Mucosa of rectum (tissue), 2 donors: ENCODE data around the gene IL22.

ENCODE experiments used
- H3K27ac ChIP-seq, 2 donors: one replicate each; pipeline ENCODE4 v1.7.0; 2013; ENCODE audit warnings: inconsistent platforms in 2 of 2, low read depth in 2 of 2, low read length in 2 of 2
- H3K27me3 ChIP-seq, 2 donors: one replicate each; pipeline ENCODE4 v1.7.0; 2013; ENCODE audit warnings: low read length in 2 of 2; ENCODE audit not compliant: control insufficient read depth in 2 of 2, insufficient read depth in 2 of 2
- H3K36me3 ChIP-seq, 2 donors: one replicate each; pipeline ENCODE4 v1.7.0; 2013; ENCODE audit warnings: low read length in 2 of 2; ENCODE audit not compliant: control insufficient read depth in 2 of 2, insufficient read depth in 2 of 2
- H3K4me1 ChIP-seq, 2 donors: one replicate each; pipeline ENCODE4 v1.7.0; 2013; ENCODE audit warnings: low read length in 2 of 2, mild to moderate bottlenecking in 1 of 2; ENCODE audit not compliant: control insufficient read depth in 2 of 2, insufficient read depth in 2 of 2
- H3K4me3 ChIP-seq, 2 donors: one replicate each; pipeline ENCODE4 v1.7.0; 2013; ENCODE audit warnings: low read length in 2 of 2
- H3K9ac ChIP-seq, 2 donors: one replicate each; pipeline ENCODE4 v1.7.0; 2013; ENCODE audit warnings: low read length in 2 of 2, low read depth in 1 of 2, mild to moderate bottlenecking in 1 of 2
- H3K9me3 ChIP-seq, 2 donors: one replicate each; pipeline ENCODE4 v1.7.0; 2013; ENCODE audit warnings: low read length in 2 of 2; ENCODE audit not compliant: control insufficient read depth in 2 of 2
- donor health status: healthy.
- donor health status: Normal muscosa, but diverticular disease.

Gene IL22

GRCh38 chr12:68281322-68282077 is 28.1 kb upstream of the IL22 start:
- Histone ChIP-seq H3K4me1 (no peaks in the 10 kb centered on the region), H3K36me3 (no peaks in the 10 kb centered on the region), H3K9me3 (no peaks in the 10 kb centered on the region), H3K9ac (no peak overlapping the region), H3K27me3 (no peaks in the 10 kb centered on the region), H3K4me3 (no peak overlapping the region), H3K27ac (no peak overlapping the region)

- Histone ChIP-seq H3K36me3 (no peaks in the 10 kb centered on the region), H3K27me3 (no peaks in the 10 kb centered on the region), H3K27ac (no peak overlapping the region), H3K4me1 (no peaks in the 10 kb centered on the region), H3K9me3 (no peaks in the 10 kb centered on the region), H3K9ac (no peak overlapping the region), H3K4me3 (no peak overlapping the region)
These were observed 26.8 kb upstream of the IL22 start for GRCh38 chr12:68280240-68280639.

- Histone ChIP-seq H3K4me1 (no peaks in the 10 kb centered on the region), H3K9ac (no peak overlapping the region), H3K36me3 (no peaks in the 10 kb centered on the region), H3K9me3 (no peaks in the 10 kb centered on the region), H3K4me3 (no peak overlapping the region), H3K27me3 (no peaks in the 10 kb centered on the region), H3K27ac (no peak overlapping the region)
These were observed 26.0 kb upstream of the IL22 start for GRCh38 chr12:68279227-68280054.

- no peak overlapping the region for H3K27ac ChIP-seq
- no peaks in the 10 kb centered on the region for H3K36me3 ChIP-seq
- no peaks in the 10 kb centered on the region for H3K27me3 ChIP-seq
- no peak overlapping the region for H3K4me3 ChIP-seq
- no peaks in the 10 kb centered on the region for H3K4me1 ChIP-seq
- no peak overlapping the region for H3K9ac ChIP-seq
- no peaks in the 10 kb centered on the region for H3K9me3 ChIP-seq
These were observed 23.1 kb upstream of the IL22 start for GRCh38 chr12:68276402-68276930.

GRCh38 chr12:68272732-68273131 is 19.3 kb upstream of the IL22 start:
- no peaks in the 10 kb centered on the region for H3K36me3 ChIP-seq
- no peak overlapping the region for H3K9ac ChIP-seq
- H3K27ac ChIP-seq, result no peak overlapping the region
- H3K9me3 ChIP-seq, result no peaks in the 10 kb centered on the region
- H3K4me1 ChIP-seq, result no peaks in the 10 kb centered on the region
- H3K27me3 ChIP-seq, result no peaks in the 10 kb centered on the region
- H3K4me3 ChIP-seq, result no peak overlapping the region

- no peaks in the 10 kb centered on the region for H3K9me3 ChIP-seq
- H3K36me3 ChIP-seq, result no peaks in the 10 kb centered on the region
- no peaks in the 10 kb centered on the region for H3K4me1 ChIP-seq
- H3K9ac ChIP-seq, result no peak overlapping the region
- H3K27ac ChIP-seq, result no peak overlapping the region
- no peak overlapping the region for H3K4me3 ChIP-seq
- H3K27me3 ChIP-seq, result no peaks in the 10 kb centered on the region
These were observed 17.9 kb upstream of the IL22 start for GRCh38 chr12:68271346-68271745.

- H3K27me3 ChIP-seq, result no peaks in the 10 kb centered on the region
- H3K4me1 ChIP-seq, result no peaks in the 10 kb centered on the region
- no peak overlapping the region for H3K4me3 ChIP-seq
- H3K36me3 ChIP-seq, result no peaks in the 10 kb centered on the region
- H3K27ac ChIP-seq, result no peak overlapping the region
- no peak overlapping the region for H3K9ac ChIP-seq
- no peaks in the 10 kb centered on the region for H3K9me3 ChIP-seq
These were observed 17.0 kb upstream of the IL22 start for GRCh38 chr12:68270358-68270757.

GRCh38 chr12:68269779-68270178 is 16.4 kb upstream of the IL22 start:
- no peaks in the 10 kb centered on the region for H3K36me3 ChIP-seq
- H3K4me1 ChIP-seq, result no peaks in the 10 kb centered on the region
- no peak overlapping the region for H3K27ac ChIP-seq
- no peaks in the 10 kb centered on the region for H3K9me3 ChIP-seq
- no peak overlapping the region for H3K4me3 ChIP-seq
- H3K9ac ChIP-seq, result no peak overlapping the region
- H3K27me3 ChIP-seq, result no peaks in the 10 kb centered on the region

- Histone ChIP-seq H3K9me3 (no peaks in the 10 kb centered on the region), H3K4me3 (no peak overlapping the region), H3K27me3 (no peaks in the 10 kb centered on the region), H3K36me3 (no peaks in the 10 kb centered on the region), H3K4me1 (no peaks in the 10 kb centered on the region), H3K27ac (no peak overlapping the region), H3K9ac (no peak overlapping the region)
These were observed 15.6 kb upstream of the IL22 start for GRCh38 chr12:68268967-68269366.

GRCh38 chr12:68267892-68268396 is 14.5 kb upstream of the IL22 start:
- Histone ChIP-seq H3K27ac (no peak overlapping the region), H3K36me3 (no peaks in the 10 kb centered on the region), H3K4me1 (no peaks in the 10 kb centered on the region), H3K27me3 (no peaks in the 10 kb centered on the region), H3K9me3 (no peaks in the 10 kb centered on the region), H3K4me3 (no peak overlapping the region), H3K9ac (no peak overlapping the region)
